Activated CD4-positive, alpha-beta T cell treated with anti-CD3 and anti-CD28 coated beads, Interleukin-10, Interleukin-2, amounts not matched to agents 100 ng/mL and 50 ng/mL, durations not matched to agents 16 hours and 8 hours (primary cell): ENCODE data around the gene SCFD2.

ENCODE experiments used
- DNase-seq: peaks from one replicate; pipeline ENCODE4 v3.0.0-alpha.2; 2020

SCFD2 gene

GRCh38 chr4:52865300-52865699, 500.6 kb downstream of the SCFD2 start:
- no peak for DNase-seq

GRCh38 chr4:52864793-52865192, 501.1 kb downstream of the SCFD2 start:
- no peak for DNase-seq

- no peak for DNase-seq
These were observed 502.5 kb downstream of the SCFD2 start for GRCh38 chr4:52863324-52863723.

- DNase-seq, result no peak
These were observed 503.2 kb downstream of the SCFD2 start for GRCh38 chr4:52862639-52863161.

GRCh38 chr4:52861879-52862616, 503.8 kb downstream of the SCFD2 start, which contains the start of gene RASL11B:
Gene RASL11B (plus strand): TSS chr4:52862317. CDS start chr4:52862508, 191 bp downstream.
- peak; percentile 88 for DNase-seq

GRCh38 chr4:52861171-52861823, 504.6 kb downstream of the SCFD2 start:
- DNase-seq, result no peak

GRCh38 chr4:52860361-52860760, 505.5 kb downstream of the SCFD2 start:
- DNase-seq, result no peak

GRCh38 chr4:52856801-52857200, 509.1 kb downstream of the SCFD2 start:
- DNase-seq, result peak; percentile 25

GRCh38 chr4:52853351-52853750, 512.5 kb downstream of the SCFD2 start:
- no peak for DNase-seq

GRCh38 chr4:52852711-52853110, 513.1 kb downstream of the SCFD2 start:
- DNase-seq, result no peak

- DNase-seq, result no peak
These were observed 513.8 kb downstream of the SCFD2 start for GRCh38 chr4:52852041-52852440.

- no peak for DNase-seq
These were observed 515.3 kb downstream of the SCFD2 start for GRCh38 chr4:52850406-52851124.

GRCh38 chr4:52848254-52848653, 517.6 kb downstream of the SCFD2 start:
- DNase-seq, result no peak

GRCh38 chr4:52846502-52846901, 519.4 kb downstream of the SCFD2 start:
- DNase-seq, result no peak

GRCh38 chr4:52844596-52844995, 521.3 kb downstream of the SCFD2 start:
- no peak for DNase-seq

- no peak for DNase-seq
These were observed 521.9 kb downstream of the SCFD2 start for GRCh38 chr4:52843958-52844357.

GRCh38 chr4:52843351-52843750, 522.5 kb downstream of the SCFD2 start:
- no peak for DNase-seq

GRCh38 chr4:52842792-52843191, 523.1 kb downstream of the SCFD2 start:
- no peak for DNase-seq

GRCh38 chr4:52841682-52842456, 524.0 kb downstream of the SCFD2 start:
- no peak for DNase-seq

- no peak for DNase-seq
These were observed 525.1 kb downstream of the SCFD2 start for GRCh38 chr4:52840531-52841370.

GRCh38 chr4:52838729-52839586, 526.9 kb downstream of the SCFD2 start:
- no peak for DNase-seq
